Stimulated activated CD4-positive, alpha-beta T cell treated with anti-CD3 and anti-CD28 coated beads, Interleukin-4, amount 100 ng/mL, for 4 hours (primary cell): ENCODE data around the gene BYSL.

ENCODE experiments used
- DNase-seq, 2 experiments: peaks; one replicate each; pipeline ENCODE4 v3.0.0-alpha.2; 2020

The BYSL gene

GRCh38 chr6:41914869-41915530 lies 6.3 kb upstream of the BYSL start:
- DNase-seq, result no peak

- no peak for DNase-seq
Measured at GRCh38 chr6:41917528-41917927, 3.8 kb upstream of the BYSL start.

- DNase-seq, result no peak
Measured at GRCh38 chr6:41921712-41921998, 356 bp downstream of the BYSL start.

GRCh38 chr6:41922154-41922553 lies 855 bp downstream of the BYSL start:
- no peak for DNase-seq

- no peak for DNase-seq
Measured at GRCh38 chr6:41927253-41927652, 6.0 kb downstream of the BYSL start.

- DNase-seq, result no peak
Measured at GRCh38 chr6:41929924-41930323, 8.6 kb downstream of the BYSL start.

- DNase-seq, result no peak
Measured at GRCh38 chr6:41931792-41932191, 10.5 kb downstream of the BYSL start.

GRCh38 chr6:41932378-41932777 lies 11.1 kb downstream of the BYSL start:
- DNase-seq, result no peak

GRCh38 chr6:41934278-41935192 lies 13.2 kb downstream of the BYSL start:
- DNase-seq, result no peak

GRCh38 chr6:41935193-41935574 lies 13.9 kb downstream of the BYSL start:
- no peak for DNase-seq

GRCh38 chr6:41935685-41936072 lies 14.4 kb downstream of the BYSL start:
- no peak for DNase-seq

GRCh38 chr6:41936073-41936837 lies 15.0 kb downstream of the BYSL start:
- DNase-seq, result peak; percentile 44 to 57

GRCh38 chr6:41937472-41937860 lies 16.2 kb downstream of the BYSL start:
- no peak for DNase-seq

- DNase-seq, result no peak
Measured at GRCh38 chr6:41937861-41938574, 16.7 kb downstream of the BYSL start.

GRCh38 chr6:41938590-41939175 lies 17.4 kb downstream of the BYSL start:
- no peak for DNase-seq

- DNase-seq, result no peak
Measured at GRCh38 chr6:41939176-41939847, 18.0 kb downstream of the BYSL start.

GRCh38 chr6:41939848-41940758 lies 18.8 kb downstream of the BYSL start:
- peak in 1 of 2 experiments; percentile 43 for DNase-seq

- DNase-seq, result peak; percentile 50 to 56
Measured at GRCh38 chr6:41940759-41941279, 19.5 kb downstream of the BYSL start.

GRCh38 chr6:41941280-41942066 lies 20.2 kb downstream of the BYSL start, which contains the start of gene CCND3:
Gene CCND3 (minus strand): TSS chr6:41941808. CDS start chr6:41941649, 159 bp downstream.
- DNase-seq, result peak; percentile 79 to 94
